SH-SY5Y (cell line): ENCODE measurements around the gene SLC30A3.

Source experiments
- GATA2 ChIP-seq: IDR thresholded peaks from 2 replicates; pipeline ENCODE4 v1.6.1; 2011; ENCODE audit warnings: mild to moderate bottlenecking, low read depth, low read length
- GATA3 ChIP-seq: IDR thresholded peaks from 2 replicates; pipeline ENCODE4 v1.6.1; 2011; ENCODE audit warnings: low read depth, mild to moderate bottlenecking, low read length, moderate library complexity

DNA sequence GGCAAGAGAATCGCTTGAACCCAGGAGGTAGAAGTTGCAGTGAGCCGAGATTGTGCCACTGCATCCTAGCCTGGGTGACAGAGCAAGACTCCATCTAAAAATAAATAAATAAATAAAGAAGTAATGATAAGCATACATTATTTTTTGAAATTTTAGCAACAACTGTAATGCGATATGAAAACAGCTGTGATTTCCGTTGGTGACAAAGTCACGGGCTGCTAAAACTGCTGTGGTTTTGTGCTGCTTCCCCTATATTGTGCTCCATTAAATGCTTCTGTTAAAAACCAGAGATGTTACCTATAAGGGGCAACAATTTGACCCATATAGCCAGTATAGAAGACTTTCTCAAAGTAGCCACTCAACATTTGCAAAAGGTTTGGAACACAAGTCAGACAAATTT, 27.7 kb upstream of the SLC30A3 start:
- TF ChIP-seq GATA3 (no peak), GATA2 (no peak)
